HUES64 (cell line): ENCODE data around the gene LRR1.
"Not testable (repeated sequence)": the region's sequence is repeated elsewhere in the genome, so short reads cannot be mapped to it uniquely, and the experiment has no call there.

ENCODE experiments used
- H3K27ac ChIP-seq: 2 replicates; pipeline ENCODE4 v1.7.0; 2013; ENCODE audit warnings: low read depth, low read length, inconsistent platforms
- H3K27me3 ChIP-seq: 2 replicates; pipeline ENCODE4 v1.6.1; 2013; ENCODE audit warnings: mild to moderate bottlenecking, low read length; ENCODE audit not compliant: insufficient read depth
- H3K36me3 ChIP-seq: 2 replicates; pipeline ENCODE4 v1.6.1; 2013; ENCODE audit warnings: mild to moderate bottlenecking, low read length; ENCODE audit not compliant: insufficient read depth
- H3K4me1 ChIP-seq: 2 replicates; pipeline ENCODE4 v1.6.1; 2013; ENCODE audit warnings: mild to moderate bottlenecking, low read length, moderate library complexity; ENCODE audit not compliant: insufficient read depth
- H3K4me3 ChIP-seq: 2 replicates; pipeline ENCODE4 v1.5.1; 2013; ENCODE audit warnings: mild to moderate bottlenecking, low read length, moderate library complexity
- H3K9ac ChIP-seq: 2 replicates; pipeline ENCODE4 v1.6.1; 2013; ENCODE audit warnings: mild to moderate bottlenecking, low read depth, low read length
- H3K9me3 ChIP-seq: 2 replicates; pipeline ENCODE4 v1.6.1; 2013; ENCODE audit warnings: low read depth, low read length; ENCODE audit not compliant: insufficient read depth
- WGBS: fragments of 150-250, 120-280 bp; methylation state at CpG from one replicate; pipeline ENCODE4 v1.1.7; 2013; ENCODE audit warnings: missing lambda C conversion rate; 5-methylcytosine and 5-hydroxymethylcytosine counted together

Gene LRR1

DNA sequence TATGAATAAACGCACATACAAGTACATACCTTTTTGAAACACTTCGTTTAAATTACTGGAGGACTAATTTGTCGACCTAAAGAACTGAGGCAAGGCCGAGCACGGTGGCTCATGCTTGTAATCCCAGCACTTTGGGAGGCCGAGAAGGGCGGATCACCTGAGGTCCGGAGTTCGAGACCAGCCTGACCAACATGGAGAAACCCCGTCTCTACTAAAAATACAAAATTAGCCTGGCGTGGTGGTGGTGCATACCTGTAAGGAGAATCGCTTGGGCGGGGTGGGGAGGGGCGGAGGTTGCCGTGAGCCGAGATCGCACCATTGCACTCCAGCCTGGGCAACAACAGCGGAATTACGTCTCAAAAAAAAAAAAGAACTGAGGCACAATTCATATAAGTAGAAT is 20.5 kb downstream of the LRR1 start:
- peaks cover 17% of the 10 kb centered on the region for H3K4me1 ChIP-seq
- H3K27me3 ChIP-seq, H3K27ac ChIP-seq, H3K9me3 ChIP-seq: not testable (repeated sequence)
- 65% methylated on average over 19 of the region's 19 CpGs for WGBS
- H3K9ac ChIP-seq, result peak overlapping the region; percentile 95
- H3K4me3 ChIP-seq, result peak overlapping the region; percentile 90
- H3K36me3 ChIP-seq, result peaks cover 48% of the 10 kb centered on the region

DNA sequence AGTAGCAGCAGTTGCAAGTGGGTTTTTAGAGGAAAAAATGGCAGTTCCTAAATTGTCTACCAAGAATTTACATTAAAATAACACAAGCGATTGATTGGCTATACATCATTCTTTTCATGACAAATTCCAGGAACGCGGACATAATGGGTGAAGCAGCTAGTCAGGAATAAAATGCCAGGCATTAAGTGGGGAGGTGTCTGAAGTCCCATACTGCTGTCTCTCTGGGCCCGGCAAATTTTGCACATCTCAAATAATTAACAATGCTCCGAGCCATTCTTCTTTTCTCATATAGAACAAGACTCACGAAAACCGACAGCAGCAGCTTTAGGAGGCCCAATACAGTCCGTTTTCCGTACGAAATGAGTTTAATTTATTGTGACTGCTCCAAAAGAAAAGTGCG is 21.0 kb downstream of the LRR1 start:
- no peaks in the 10 kb centered on the region for H3K9me3 ChIP-seq
- no peaks in the 10 kb centered on the region for H3K27me3 ChIP-seq
- peak overlapping the region; percentile 95 for H3K27ac ChIP-seq
- H3K4me3 ChIP-seq, result peak overlapping the region; percentile 90
- H3K36me3 ChIP-seq, result peaks cover 48% of the 10 kb centered on the region
- H3K4me1 ChIP-seq, result peaks cover 17% of the 10 kb centered on the region
- H3K9ac ChIP-seq, result peak overlapping the region; percentile 95
- 2% methylated on average over 11 of the region's 11 CpGs for WGBS

DNA sequence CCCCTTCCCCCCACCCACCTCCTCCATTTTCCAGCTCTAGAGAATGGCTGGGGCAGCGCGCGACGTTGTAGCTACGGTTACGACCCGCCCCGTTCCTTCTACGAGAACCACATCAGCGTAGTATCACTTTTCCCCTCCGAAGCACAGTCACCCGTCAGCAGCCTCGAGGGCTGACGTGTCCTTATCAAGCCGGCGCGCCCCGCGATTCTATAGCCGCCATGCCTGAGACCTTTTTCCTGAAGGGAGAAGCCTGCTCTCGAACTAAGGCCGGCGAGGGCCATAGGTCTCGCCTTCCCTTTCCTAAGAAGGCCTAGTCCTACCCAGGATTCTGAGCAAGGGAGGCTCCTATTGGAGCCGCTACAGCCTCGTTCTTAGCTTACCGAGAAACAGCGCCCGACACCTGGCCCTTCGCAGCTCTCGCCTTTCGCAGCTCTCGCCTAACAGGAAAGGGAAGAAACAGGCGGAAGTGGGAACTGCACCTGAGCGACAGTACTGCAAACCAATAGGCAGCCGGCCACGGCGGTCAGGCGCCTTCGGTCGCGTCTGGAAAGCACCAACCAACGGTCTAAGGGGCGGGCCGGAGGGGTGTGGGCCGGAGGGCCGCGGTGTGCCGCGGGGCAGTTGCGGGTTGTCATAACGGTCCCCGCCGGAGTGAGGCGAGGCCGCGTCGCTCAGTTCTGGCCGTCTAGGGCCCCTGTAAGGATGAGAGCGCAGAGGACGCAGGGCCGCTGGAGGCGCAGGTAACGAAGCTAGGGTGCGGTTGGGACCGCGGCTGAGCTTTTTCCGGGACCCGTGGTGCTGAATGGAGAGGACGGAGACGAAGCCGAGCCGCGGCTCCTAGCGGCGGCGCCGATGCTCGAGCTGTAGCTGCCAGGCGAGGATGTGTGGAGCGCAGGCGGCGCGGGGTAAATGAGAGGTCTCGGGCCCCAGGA is 21.7 kb downstream of the LRR1 start, which contains the start of the genes MGAT2 and RPL36AL:
TSS of gene MGAT2 (plus strand) at position 618 of the 932 bp plus-strand sequence. CDS start 470 bp downstream, outside the sequence.
TSS of gene RPL36AL (minus strand) at position 445 of the 932 bp plus-strand sequence. CDS start 1,522 bp downstream, outside the sequence.
- peaks cover 55% of the 10 kb centered on the region for H3K36me3 ChIP-seq
- peak within 1 kb of the TSS; percentile 95 for H3K9ac ChIP-seq
- under 1% methylated on average over 85 of the region's 85 CpGs for WGBS
- no peaks in the 10 kb centered on the region for H3K27me3 ChIP-seq
- peak within 1 kb of the TSS; percentile 95 for H3K27ac ChIP-seq
- no peaks in the 10 kb centered on the region for H3K9me3 ChIP-seq
- peaks cover 17% of the 10 kb centered on the region for H3K4me1 ChIP-seq
- H3K4me3 ChIP-seq, result peak within 1 kb of the TSS; percentile 90

DNA sequence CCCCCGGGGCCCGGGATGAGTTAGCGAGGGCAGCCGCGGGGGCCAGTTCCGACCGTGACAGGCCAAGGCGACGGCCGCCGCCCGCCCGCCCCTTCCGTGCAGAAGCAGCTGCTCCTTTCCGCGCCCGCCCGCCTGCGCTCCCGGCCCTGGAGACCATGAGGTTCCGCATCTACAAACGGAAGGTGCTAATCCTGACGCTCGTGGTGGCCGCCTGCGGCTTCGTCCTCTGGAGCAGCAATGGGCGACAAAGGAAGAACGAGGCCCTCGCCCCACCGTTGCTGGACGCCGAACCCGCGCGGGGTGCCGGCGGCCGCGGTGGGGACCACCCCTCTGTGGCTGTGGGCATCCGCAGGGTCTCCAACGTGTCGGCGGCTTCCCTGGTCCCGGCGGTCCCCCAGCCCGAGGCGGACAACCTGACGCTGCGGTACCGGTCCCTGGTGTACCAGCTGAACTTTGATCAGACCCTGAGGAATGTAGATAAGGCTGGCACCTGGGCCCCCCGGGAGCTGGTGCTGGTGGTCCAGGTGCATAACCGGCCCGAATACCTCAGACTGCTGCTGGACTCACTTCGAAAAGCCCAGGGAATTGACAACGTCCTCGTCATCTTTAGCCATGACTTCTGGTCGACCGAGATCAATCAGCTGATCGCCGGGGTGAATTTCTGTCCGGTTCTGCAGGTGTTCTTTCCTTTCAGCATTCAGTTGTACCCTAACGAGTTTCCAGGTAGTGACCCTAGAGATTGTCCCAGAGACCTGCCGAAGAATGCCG is 22.6 kb downstream of the LRR1 start:
- peak overlapping the region; percentile 90 for H3K4me3 ChIP-seq
- H3K27ac ChIP-seq, result peak overlapping the region; percentile 60
- peaks cover 17% of the 10 kb centered on the region for H3K4me1 ChIP-seq
- no peaks in the 10 kb centered on the region for H3K27me3 ChIP-seq
- H3K9ac ChIP-seq, result peak overlapping the region; percentile 74
- H3K36me3 ChIP-seq, result peaks cover 63% of the 10 kb centered on the region
- WGBS, result 4% methylated on average over 65 of the region's 65 CpGs
- H3K9me3 ChIP-seq, result no peaks in the 10 kb centered on the region

DNA sequence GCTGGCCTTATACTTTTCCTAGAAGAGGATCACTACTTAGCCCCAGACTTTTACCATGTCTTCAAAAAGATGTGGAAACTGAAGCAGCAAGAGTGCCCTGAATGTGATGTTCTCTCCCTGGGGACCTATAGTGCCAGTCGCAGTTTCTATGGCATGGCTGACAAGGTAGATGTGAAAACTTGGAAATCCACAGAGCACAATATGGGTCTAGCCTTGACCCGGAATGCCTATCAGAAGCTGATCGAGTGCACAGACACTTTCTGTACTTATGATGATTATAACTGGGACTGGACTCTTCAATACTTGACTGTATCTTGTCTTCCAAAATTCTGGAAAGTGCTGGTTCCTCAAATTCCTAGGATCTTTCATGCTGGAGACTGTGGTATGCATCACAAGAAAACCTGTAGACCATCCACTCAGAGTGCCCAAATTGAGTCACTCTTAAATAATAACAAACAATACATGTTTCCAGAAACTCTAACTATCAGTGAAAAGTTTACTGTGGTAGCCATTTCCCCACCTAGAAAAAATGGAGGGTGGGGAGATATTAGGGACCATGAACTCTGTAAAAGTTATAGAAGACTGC is 23.4 kb downstream of the LRR1 start:
- Histone ChIP-seq H3K27ac (no peak overlapping the region), H3K36me3 (peaks cover 69% of the 10 kb centered on the region), H3K4me1 (peaks cover 17% of the 10 kb centered on the region), H3K9ac (no peak overlapping the region), H3K4me3 (peak overlapping the region; percentile 90), H3K9me3 (no peaks in the 10 kb centered on the region), H3K27me3 (no peaks in the 10 kb centered on the region)
- 75% methylated on average over 3 of the region's 3 CpGs for WGBS

DNA sequence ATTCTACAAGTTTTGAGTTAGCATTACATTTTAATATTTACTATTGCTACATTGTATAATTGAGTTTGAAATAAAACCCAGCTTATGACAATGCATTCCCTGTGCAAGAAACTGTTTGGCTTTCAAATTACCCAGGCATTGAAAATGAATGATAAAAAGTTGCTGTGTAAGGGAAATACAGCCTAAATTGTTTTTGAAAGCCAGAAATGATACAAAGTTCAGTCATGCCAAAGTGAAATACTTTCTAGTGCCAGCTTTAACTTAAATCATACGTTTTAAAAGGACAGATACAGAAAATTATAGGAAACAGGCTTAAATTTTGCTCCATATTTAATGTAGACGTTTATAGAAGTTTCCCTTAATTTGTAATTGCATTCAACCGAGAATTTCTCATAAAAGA is 24.6 kb downstream of the LRR1 start:
- Histone ChIP-seq H3K9ac (no peak overlapping the region), H3K4me3 (no peak overlapping the region), H3K27me3 (no peaks in the 10 kb centered on the region), H3K27ac (no peak overlapping the region), H3K4me1 (peaks cover 17% of the 10 kb centered on the region), H3K9me3 (no peaks in the 10 kb centered on the region), H3K36me3 (peaks cover 68% of the 10 kb centered on the region)
- 100% methylated on average over 3 of the region's 3 CpGs for WGBS

DNA sequence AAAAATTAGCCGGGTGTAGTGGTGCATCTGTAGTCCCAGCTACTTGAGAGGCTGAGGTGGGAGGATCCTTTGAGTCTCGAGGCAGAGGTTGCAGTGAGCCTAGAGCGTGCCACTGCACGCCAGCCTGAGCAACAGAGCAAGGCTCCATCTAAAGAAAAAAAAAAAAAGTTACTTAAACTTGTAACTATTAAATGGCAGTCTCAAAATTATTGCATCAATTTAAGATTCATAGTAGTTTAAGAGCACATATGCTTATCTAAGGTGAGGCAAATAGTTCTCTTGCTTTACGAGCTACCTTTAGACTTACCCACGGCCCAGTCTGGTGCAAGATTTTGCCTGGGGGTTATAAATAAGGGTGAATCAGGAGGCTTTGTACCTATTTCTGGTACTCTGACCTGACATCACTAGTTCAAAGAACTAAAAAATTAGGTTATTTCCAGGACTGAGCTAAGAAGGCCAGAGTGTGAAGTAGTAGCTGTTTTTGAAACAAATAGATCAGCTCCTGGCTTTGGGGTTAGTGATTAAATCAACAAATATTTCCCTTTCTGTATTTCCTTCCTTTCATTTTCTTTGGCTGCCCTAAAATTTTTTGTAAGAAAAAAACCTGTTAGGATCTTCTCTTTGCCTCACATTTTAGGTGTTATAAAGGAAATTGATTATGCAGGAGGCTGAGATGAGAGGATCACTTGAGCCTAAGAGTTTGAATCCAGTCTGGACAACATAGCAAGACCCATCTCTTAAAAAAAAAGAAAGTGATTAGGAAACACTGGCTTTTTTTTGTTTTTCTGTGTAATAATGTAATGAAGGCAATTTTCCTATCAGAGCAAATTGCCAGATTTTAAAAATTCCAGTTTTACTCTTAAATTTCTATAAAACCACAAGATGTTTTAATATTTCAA is 25.4 kb downstream of the LRR1 start:
- Histone ChIP-seq H3K27ac (no peak overlapping the region), H3K9ac (no peak overlapping the region), H3K4me3 (no peak overlapping the region), H3K9me3 (no peaks in the 10 kb centered on the region), H3K4me1 (peaks cover 17% of the 10 kb centered on the region), H3K27me3 (no peaks in the 10 kb centered on the region), H3K36me3 (peaks cover 64% of the 10 kb centered on the region)
- 92% methylated on average over 6 of the region's 6 CpGs for WGBS

DNA sequence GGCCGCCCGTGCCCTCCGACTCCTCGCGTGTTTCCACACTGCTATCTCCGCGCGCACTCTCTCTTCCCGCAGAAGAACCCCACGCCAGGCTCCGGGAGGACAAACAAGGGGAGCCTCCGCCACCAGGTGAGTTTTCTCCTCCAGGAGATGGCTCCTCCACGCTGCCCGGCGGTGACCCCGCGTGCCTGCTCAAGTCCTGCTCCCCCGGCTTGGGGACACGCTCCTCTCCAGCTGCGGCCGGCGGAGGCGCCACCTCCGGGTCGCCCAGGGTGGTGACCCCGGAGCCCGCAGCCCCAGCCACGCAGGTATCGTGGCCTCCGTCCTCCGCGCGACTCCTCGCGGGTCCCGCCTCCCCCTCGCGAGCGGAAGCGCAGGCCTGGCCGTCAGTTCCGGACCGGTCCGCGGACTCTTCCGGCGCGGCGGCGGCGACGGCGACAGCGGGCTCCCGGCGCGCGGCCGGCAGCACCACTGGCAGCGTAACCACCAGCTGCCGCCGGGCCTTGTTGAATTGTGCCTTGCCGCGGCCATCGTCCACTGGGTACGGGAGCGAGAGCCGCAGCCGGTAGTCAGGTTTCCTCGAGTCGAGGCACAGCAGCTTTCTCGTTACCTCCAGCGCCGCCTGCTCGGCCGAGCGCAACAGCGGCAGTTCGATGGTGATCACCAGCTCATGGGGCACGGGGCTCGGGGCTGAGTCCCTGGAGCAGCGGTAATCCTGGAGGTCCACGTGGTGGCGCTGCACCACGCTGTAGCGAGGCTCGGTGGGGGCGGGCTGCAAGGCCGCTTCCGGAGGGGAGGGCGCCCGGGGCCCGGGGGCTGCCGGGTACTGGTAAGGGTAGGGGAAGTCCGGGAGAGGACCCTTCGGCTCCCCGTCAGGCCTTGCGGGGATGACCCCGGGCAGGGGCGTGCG is 35.2 kb downstream of the LRR1 start:
- Histone ChIP-seq H3K9ac (peak overlapping the region; percentile 98), H3K4me1 (peaks cover 7% of the 10 kb centered on the region; the same call in 1 of the 2 replicates), H3K36me3 (peaks cover 39% of the 10 kb centered on the region), H3K9me3 (no peaks in the 10 kb centered on the region), H3K4me3 (peak overlapping the region; percentile 82), H3K27me3 (no peaks in the 10 kb centered on the region), H3K27ac (peak overlapping the region; percentile 96)
- WGBS, result under 1% methylated on average over 101 of the region's 101 CpGs

DNA sequence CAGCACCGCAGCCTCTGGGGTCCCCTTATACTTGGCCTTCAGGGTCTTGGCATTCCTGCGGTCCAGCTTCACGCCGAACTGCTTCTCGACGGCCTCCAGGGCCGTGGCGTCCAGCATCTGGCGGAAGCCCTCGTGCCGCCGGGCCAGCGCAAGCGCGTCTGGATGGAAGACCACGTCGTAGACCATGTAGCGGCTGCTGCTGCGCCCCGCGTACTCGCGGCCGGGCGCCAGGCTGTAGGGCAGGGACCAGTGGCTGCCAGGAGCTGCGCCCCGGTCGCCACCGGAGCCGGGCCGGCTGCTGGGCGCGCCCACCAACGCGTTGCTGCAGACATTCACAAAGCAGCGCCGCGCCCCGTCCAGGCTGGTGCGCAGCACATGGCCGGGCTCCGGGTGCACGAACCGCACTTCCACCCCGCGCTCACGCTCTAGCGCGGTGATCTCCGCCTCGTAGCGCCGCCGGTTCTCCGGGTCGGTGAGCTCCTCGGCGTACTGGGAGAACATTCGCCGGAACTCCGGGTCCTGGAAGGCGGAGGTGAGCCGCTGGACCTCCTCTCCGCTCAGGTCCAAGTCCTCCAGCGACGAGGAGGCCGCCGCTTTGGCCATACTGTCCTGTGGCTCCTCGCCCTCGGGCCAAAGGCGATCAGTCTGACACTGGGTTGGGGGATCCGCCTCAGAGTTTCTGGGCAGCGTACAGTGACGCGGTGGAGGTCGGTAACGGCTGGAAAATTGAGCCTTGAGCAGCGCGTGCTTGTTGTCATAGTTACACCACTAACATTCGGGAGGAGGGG is 36.0 kb downstream of the LRR1 start, which contains the start of gene DNAAF2:
TSS of gene DNAAF2 (minus strand) at position 698 of the 788 bp plus-strand sequence. CDS start at position 603, 95 bp downstream.
- Histone ChIP-seq H3K36me3 (peaks cover 42% of the 10 kb centered on the region), H3K9me3 (no peaks in the 10 kb centered on the region), H3K9ac (peak within 1 kb of the TSS; percentile 98), H3K27ac (peak within 1 kb of the TSS; percentile 96), H3K4me1 (peaks cover 7% of the 10 kb centered on the region; the same call in 1 of the 2 replicates), H3K4me3 (peak within 1 kb of the TSS; percentile 82), H3K27me3 (no peaks in the 10 kb centered on the region)
- under 1% methylated on average over 80 of the region's 80 CpGs for WGBS
